Breast epithelium (tissue), 4 donors: ENCODE data around the gene PRMT9. TPM values are rescaled to one million over a fixed set of nuclear protein-coding genes. Genes with fewer than 3 reads are reported as not detected.

ENCODE experiments used
- DNase-seq, 2 donors: peaks; one replicate each; pipeline ENCODE4 v3.0.0-alpha.2; 2019; ENCODE audit warnings: low spot score in 2 of 2
- H3K27ac ChIP-seq, 2 donors: fragments of 200-600 bp; sonication (generic) in 1 of 2; one replicate each; pipeline ENCODE4 v1.5.1; 2016 to 2019; ENCODE audit warnings: mild to moderate bottlenecking in 1 of 2
- H3K27me3 ChIP-seq, 2 donors: fragments of 200-600 bp; sonication (generic) in 1 of 2; one replicate each; pipeline versions ENCODE4 v1.5.1 to v1.6.0; 2017 to 2019; ENCODE audit warnings: control low read depth in 1 of 2, mild to moderate bottlenecking in 1 of 2
- H3K36me3 ChIP-seq: fragments of 200-600 bp; one replicate; pipeline ENCODE4 v1.5.1; 2019
- H3K4me1 ChIP-seq, 2 donors: fragments of 200-600 bp; sonication (generic); one replicate each; pipeline ENCODE4 v1.5.1; 2016 to 2019; ENCODE audit warnings: control low read depth in 1 of 2
- H3K4me3 ChIP-seq, 3 donors: fragments of 200-600 bp; sonication (generic); 1 replicate in 2 of 3; 2 replicates in 1 of 3; pipeline ENCODE4 v1.5.1; 2016 to 2019; ENCODE audit warnings: mild to moderate bottlenecking in 3 of 3, moderate library complexity in 2 of 3
- H3K9me3 ChIP-seq, 2 donors: fragments of 200-600 bp; sonication (generic) in 1 of 2; one replicate each; pipeline ENCODE4 v1.5.1; 2016 to 2019; ENCODE audit warnings: control low read depth in 1 of 2
- CTCF ChIP-seq, 3 donors: fragments of 450-650 bp; IDR thresholded peaks; one replicate each; pipeline ENCODE4 v1.5.1; 2016 to 2017; ENCODE audit warnings: antibody characterized with exemption in 3 of 3, mild to moderate bottlenecking in 3 of 3, moderate library complexity in 3 of 3
- POLR2A ChIP-seq: fragments of 450-650 bp; IDR thresholded peaks from one replicate; pipeline ENCODE4 v1.6.1; 2016; ENCODE audit warnings: antibody characterized with exemption, mild to moderate bottlenecking, moderate library complexity
- POLR2AphosphoS5 ChIP-seq, 3 donors: sonication (generic); formaldehyde crosslinking; IDR thresholded peaks; one replicate each; pipeline ENCODE4 v1.6.1; 2017; ENCODE audit warnings: antibody characterized with exemption in 3 of 3
- intact Hi-C: fragments of 100-400 bp; cut with DNase I; formaldehyde crosslinking; loops from one replicate; pipeline ENCODE4 v1.15.1; 2023; ENCODE audit warnings: low total_unique reads
- total RNA-seq, 3 donors: library from RNA; depleted of rRNA; stranded (reverse); fragments of >200 nt; gene quantifications; one replicate each; pipeline ENCODE4 v1.1.0, GENCODE V29; 2016

PRMT9 gene
- total RNA-seq, 3 donors from 2014 or later = 7.8 to 21.8 (median 10.5) TPM

GRCh38 chr4:147655639-147656038, 28.3 kb downstream of the PRMT9 start:
- no peaks in the 10 kb centered on the region for H3K4me1 ChIP-seq
- H3K4me3 ChIP-seq = no peak overlapping the region
- DNase-seq = no peak
- H3K9me3 ChIP-seq = no peaks in the 10 kb centered on the region
- H3K36me3 ChIP-seq = no peaks in the 10 kb centered on the region
- intact Hi-C loops = no loop called here
- no peaks in the 10 kb centered on the region for H3K27me3 ChIP-seq
- TF ChIP-seq POLR2AphosphoS5 (IDR thresholded peaks at IDR 0.05) = no peak
- TF ChIP-seq CTCF (IDR thresholded peaks at IDR 0.05) = no peak
- TF ChIP-seq POLR2A = no peak
- no peak overlapping the region for H3K27ac ChIP-seq

- intact Hi-C loops = no loop called here
- H3K9me3 ChIP-seq = no peaks in the 10 kb centered on the region
- TF ChIP-seq POLR2A (no peak), CTCF (IDR thresholded peaks at IDR 0.05) (no peak), POLR2AphosphoS5 (IDR thresholded peaks at IDR 0.05) (no peak)
- no peaks in the 10 kb centered on the region for H3K27me3 ChIP-seq
- no peak overlapping the region for H3K27ac ChIP-seq
- no peak overlapping the region for H3K4me3 ChIP-seq
- no peak for DNase-seq
- H3K36me3 ChIP-seq = no peaks in the 10 kb centered on the region
- no peaks in the 10 kb centered on the region for H3K4me1 ChIP-seq
Measured at GRCh38 chr4:147651563-147651962, 32.4 kb downstream of the PRMT9 start.

GRCh38 chr4:147648656-147649055, 35.3 kb downstream of the PRMT9 start:
- H3K27ac ChIP-seq = no peak overlapping the region
- TF ChIP-seq POLR2A (no peak), POLR2AphosphoS5 (IDR thresholded peaks at IDR 0.05) (no peak), CTCF (IDR thresholded peaks at IDR 0.05) (no peak)
- no peaks in the 10 kb centered on the region for H3K36me3 ChIP-seq
- no peak overlapping the region for H3K4me3 ChIP-seq
- no peaks in the 10 kb centered on the region for H3K9me3 ChIP-seq
- H3K4me1 ChIP-seq = no peaks in the 10 kb centered on the region
- H3K27me3 ChIP-seq = no peaks in the 10 kb centered on the region
- DNase-seq = no peak
- intact Hi-C loops = no loop called here

- no peaks in the 10 kb centered on the region for H3K9me3 ChIP-seq
- H3K36me3 ChIP-seq = no peaks in the 10 kb centered on the region
- H3K27ac ChIP-seq = no peak overlapping the region
- intact Hi-C loops = no loop called here
- no peak for TF ChIP-seq CTCF (IDR thresholded peaks at IDR 0.05)
- no peak for TF ChIP-seq POLR2A
- no peak for TF ChIP-seq POLR2AphosphoS5 (IDR thresholded peaks at IDR 0.05)
- DNase-seq = no peak
- no peaks in the 10 kb centered on the region for H3K4me1 ChIP-seq
- no peaks in the 10 kb centered on the region for H3K27me3 ChIP-seq
- no peak overlapping the region for H3K4me3 ChIP-seq
Measured at GRCh38 chr4:147645099-147645498, 38.9 kb downstream of the PRMT9 start.

- no peak overlapping the region for H3K4me3 ChIP-seq
- no peaks in the 10 kb centered on the region for H3K4me1 ChIP-seq
- no peaks in the 10 kb centered on the region for H3K9me3 ChIP-seq
- intact Hi-C loops = no loop called here
- no peak for DNase-seq
- no peak overlapping the region for H3K27ac ChIP-seq
- no peaks in the 10 kb centered on the region for H3K27me3 ChIP-seq
- H3K36me3 ChIP-seq = no peaks in the 10 kb centered on the region
- TF ChIP-seq POLR2AphosphoS5 (IDR thresholded peaks at IDR 0.05) (no peak), POLR2A (no peak), CTCF (IDR thresholded peaks at IDR 0.05) (no peak)
Measured at GRCh38 chr4:147644471-147644870, 39.5 kb downstream of the PRMT9 start.
